Measurements from ENCODE around the gene GJA3. TPM values are rescaled to one million over a fixed set of nuclear protein-coding genes. Genes with fewer than 3 reads are reported as not detected.

GJA3 gene
- total and polyA plus RNA-seq, 7 donors: 0.01 to 0.06 TPM; not detected in 5

- H3K27me3 ChIP-seq (ENCODE audit: insufficient read depth in 3 of 3, low read length in 2 of 3): peaks cover 2 to 66% (median 31%) of the 10 kb centered on the region in 3 donors
- WGBS, 3 donors: 1 to 2% (median 1%) methylated on average over 52 to 53 of the region's 53 CpGs
- no peak overlapping the region for H3K27ac ChIP-seq
- TF ChIP-seq CTCF (IDR thresholded peaks at IDR 0.05): no peak
- peak overlapping the region; percentile 71 for H3K4me3 ChIP-seq
- intact Hi-C loops (cut with DNase I): no loop called here
- no peaks in the 10 kb centered on the region for H3K36me3 ChIP-seq (ENCODE audit: insufficient read depth in 1 of 2, low read depth in 1 of 2)
- H3K4me1 ChIP-seq: peaks cover 26% of the 10 kb centered on the region
- DNase-seq (no peak), ATAC-seq (peak in 1 of 4 donors; percentile 16)
- H3K9me3 ChIP-seq: no peaks in the 10 kb centered on the region
These were observed 32.5 kb upstream of the GJA3 start for GRCh38 chr13:20193162-20193906.

- WGBS, 3 donors: 1% methylated on average over 17 to 39 of the region's 39 CpGs
- no peak for TF ChIP-seq CTCF (IDR thresholded peaks at IDR 0.05)
- intact Hi-C loops (cut with DNase I): no loop called here
- Histone ChIP-seq H3K4me1 (peaks cover 26% of the 10 kb centered on the region), H3K27me3 (ENCODE audit: insufficient read depth in 3 of 3, low read length in 2 of 3) (peaks cover 2 to 66% (median 31%) of the 10 kb centered on the region in 3 donors), H3K27ac (no peak within 1 kb of the TSS), H3K4me3 (peak within 1 kb of the TSS; percentile 71), H3K36me3 (ENCODE audit: insufficient read depth in 1 of 2, low read depth in 1 of 2) (no peaks in the 10 kb centered on the region), H3K9me3 (no peaks in the 10 kb centered on the region)
- no peak for DNase-seq
- peak in 2 of 4 donors; percentile 27 to 29 for ATAC-seq
These were observed 31.9 kb upstream of the GJA3 start, which contains the start of gene GJB2 for GRCh38 chr13:20192836-20193161. TSS of gene GJB2 (minus strand) at chr13:20192938. CDS start at chr13:20189581, 3,357 bp downstream.

GRCh38 chr13:20192158-20192835 is 31.4 kb upstream of the GJA3 start:
- DNase-seq (no peak), ATAC-seq (peak in 2 of 4 donors; percentile 21 to 31)
- TF ChIP-seq CTCF (IDR thresholded peaks at IDR 0.05): no peak
- intact Hi-C loops (cut with DNase I): no loop called here
- no peak overlapping the region for H3K27ac ChIP-seq
- H3K27me3 ChIP-seq (ENCODE audit: insufficient read depth in 3 of 3, low read length in 2 of 3): peaks cover 2 to 66% (median 31%) of the 10 kb centered on the region in 3 donors
- whole genome bisulfite sequencing, 3 donors: 1 to 2% (median 1%) methylated on average over 68 to 73 of the region's 73 CpGs
- no peaks in the 10 kb centered on the region for H3K9me3 ChIP-seq
- no peaks in the 10 kb centered on the region for H3K36me3 ChIP-seq (ENCODE audit: insufficient read depth in 1 of 2, low read depth in 1 of 2)
- peaks cover 26% of the 10 kb centered on the region for H3K4me1 ChIP-seq
- peak overlapping the region; percentile 71 for H3K4me3 ChIP-seq

- DNase-seq: peak in 1 of 2 donors; percentile 34
- Histone ChIP-seq H3K4me1 (peaks cover 26% of the 10 kb centered on the region), H3K27me3 (ENCODE audit: insufficient read depth in 3 of 3, low read length in 2 of 3) (peaks cover 2 to 60% (median 31%) of the 10 kb centered on the region in 3 donors), H3K9me3 (no peaks in the 10 kb centered on the region), H3K27ac (no peak overlapping the region), H3K36me3 (ENCODE audit: insufficient read depth in 1 of 2, low read depth in 1 of 2) (no peaks in the 10 kb centered on the region), H3K4me3 (peak overlapping the region; percentile 71)
- WGBS, 3 donors: 36 to 48% (median 42%) methylated on average over 24 of the region's 24 CpGs
- ATAC-seq: peak in 1 of 4 donors; percentile 21
- intact Hi-C loops (cut with DNase I): no loop called here
- TF ChIP-seq CTCF (IDR thresholded peaks at IDR 0.05): no peak
These were observed 30.7 kb upstream of the GJA3 start for GRCh38 chr13:20191311-20192157.

Data from psoas muscle (tissue), 8 donors.